Natural killer cell treated with Interleukin-12 subunit alpha and Interleukin-12 subunit beta and Interleukin-15 and Interleukin-18, amount 100 ng/mL, for 72 hours (primary cell): ENCODE data around the gene CDC5L. TPM values are rescaled to one million over a fixed set of nuclear protein-coding genes. Genes with fewer than 3 reads are reported as not detected.

Experiments
- ATAC-seq, 2 donors: fragments of 150-1000 bp; cut with Tn5 transposase in 1 of 2; sonication (Bioruptor Pico), chemical (Tn5 transposase) in 1 of 2; 2 replicates each; pipeline ENCODE4 v1.10.0; 2021
- DNase-seq: peaks from one replicate; pipeline ENCODE4 v3.0.0; 2022; ENCODE audit warnings: low spot score
- H3K27ac Mint-ChIP-seq, 2 donors: 1 replicate in 1 of 2; 2 replicates in 1 of 2; pipeline ENCODE4 v1.8.0; 2022; ENCODE audit warnings: mixed read lengths in 2 of 2, mild to moderate bottlenecking in 1 of 2, moderate library complexity in 1 of 2
- H3K27me3 Mint-ChIP-seq, 2 donors: 1 replicate in 1 of 2; 2 replicates in 1 of 2; pipeline ENCODE4 v1.8.0; 2022; ENCODE audit warnings: mixed read lengths in 2 of 2
- H3K36me3 Mint-ChIP-seq: one replicate; pipeline ENCODE4 v1.8.0; 2022; ENCODE audit warnings: mixed read lengths
- H3K4me1 Mint-ChIP-seq, 2 donors: 1 replicate in 1 of 2; 2 replicates in 1 of 2; pipeline ENCODE4 v1.8.0; 2022; ENCODE audit warnings: low read depth in 2 of 2, mixed read lengths in 2 of 2, mild to moderate bottlenecking in 1 of 2
- H3K4me3 Mint-ChIP-seq: one replicate; pipeline ENCODE4 v1.8.0; 2022; ENCODE audit warnings: mixed read lengths
- H3K9me3 Mint-ChIP-seq: 2 replicates; pipeline ENCODE4 v1.8.0; 2022; ENCODE audit warnings: mixed read lengths
- total RNA-seq, 2 donors: library from RNA; stranded (reverse); gene quantifications; one replicate each; pipeline ENCODE4 v1.2.3, GENCODE V29; 2022

The CDC5L gene
- total RNA-seq, 2 donors from 2014 or later = 21.6 to 22.6 TPM

- Mint-ChIP-seq H3K27ac (no peak overlapping the region), H3K4me1 (no peaks in the 10 kb centered on the region), H3K9me3 (no peaks in the 10 kb centered on the region), H3K4me3 (no peak overlapping the region), H3K36me3 (no peaks in the 10 kb centered on the region), H3K27me3 (peaks cover 0 to 5% of the 10 kb centered on the region in 2 donors)
- ATAC-seq = no peak
- no peak for DNase-seq
These were observed 69.4 kb downstream of the CDC5L start for GRCh38 chr6:44456966-44457292.

DNA sequence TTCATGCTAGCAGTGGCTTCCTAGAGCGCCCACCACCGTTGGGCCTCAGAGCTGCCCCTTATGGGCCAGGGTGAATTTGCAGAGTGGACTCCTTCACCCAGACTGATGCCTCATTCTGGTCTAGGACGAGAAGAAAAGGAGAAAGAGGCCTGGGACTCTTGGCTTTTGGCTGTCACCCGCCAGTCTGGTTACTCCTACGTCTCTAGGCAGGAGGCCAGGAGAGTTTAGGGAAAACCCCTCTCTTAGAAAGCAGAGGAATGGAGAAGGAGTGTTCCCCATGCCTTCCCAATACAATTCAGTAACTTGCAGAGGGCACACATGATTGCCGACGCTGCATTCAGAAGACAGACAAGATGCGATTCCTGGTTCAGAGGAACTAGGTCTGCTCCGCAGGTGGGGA is 70.1 kb downstream of the CDC5L start:
- peaks cover 0 to 8% of the 10 kb centered on the region in 2 donors for H3K27me3 Mint-ChIP-seq
- no peaks in the 10 kb centered on the region for H3K4me1 Mint-ChIP-seq
- no peak overlapping the region for H3K27ac Mint-ChIP-seq
- H3K9me3 Mint-ChIP-seq = no peaks in the 10 kb centered on the region
- no peak overlapping the region for H3K4me3 Mint-ChIP-seq
- ATAC-seq (no peak), DNase-seq (no peak)
- H3K36me3 Mint-ChIP-seq = no peaks in the 10 kb centered on the region

GRCh38 chr6:44458551-44458950 is 71.0 kb downstream of the CDC5L start:
- Mint-ChIP-seq H3K4me1 (no peaks in the 10 kb centered on the region), H3K27me3 (peaks cover 0 to 9% of the 10 kb centered on the region in 2 donors), H3K36me3 (no peaks in the 10 kb centered on the region), H3K27ac (no peak overlapping the region), H3K9me3 (no peaks in the 10 kb centered on the region), H3K4me3 (no peak overlapping the region)
- DNase-seq (no peak), ATAC-seq (no peak)

GRCh38 chr6:44462335-44462734 is 74.8 kb downstream of the CDC5L start:
- peaks cover 0 to 11% of the 10 kb centered on the region in 2 donors for H3K27me3 Mint-ChIP-seq
- ATAC-seq = no peak
- no peaks in the 10 kb centered on the region for H3K36me3 Mint-ChIP-seq
- no peak overlapping the region for H3K27ac Mint-ChIP-seq
- H3K4me1 Mint-ChIP-seq = no peaks in the 10 kb centered on the region
- no peaks in the 10 kb centered on the region for H3K9me3 Mint-ChIP-seq
- H3K4me3 Mint-ChIP-seq = no peak overlapping the region
- DNase-seq = no peak

DNA sequence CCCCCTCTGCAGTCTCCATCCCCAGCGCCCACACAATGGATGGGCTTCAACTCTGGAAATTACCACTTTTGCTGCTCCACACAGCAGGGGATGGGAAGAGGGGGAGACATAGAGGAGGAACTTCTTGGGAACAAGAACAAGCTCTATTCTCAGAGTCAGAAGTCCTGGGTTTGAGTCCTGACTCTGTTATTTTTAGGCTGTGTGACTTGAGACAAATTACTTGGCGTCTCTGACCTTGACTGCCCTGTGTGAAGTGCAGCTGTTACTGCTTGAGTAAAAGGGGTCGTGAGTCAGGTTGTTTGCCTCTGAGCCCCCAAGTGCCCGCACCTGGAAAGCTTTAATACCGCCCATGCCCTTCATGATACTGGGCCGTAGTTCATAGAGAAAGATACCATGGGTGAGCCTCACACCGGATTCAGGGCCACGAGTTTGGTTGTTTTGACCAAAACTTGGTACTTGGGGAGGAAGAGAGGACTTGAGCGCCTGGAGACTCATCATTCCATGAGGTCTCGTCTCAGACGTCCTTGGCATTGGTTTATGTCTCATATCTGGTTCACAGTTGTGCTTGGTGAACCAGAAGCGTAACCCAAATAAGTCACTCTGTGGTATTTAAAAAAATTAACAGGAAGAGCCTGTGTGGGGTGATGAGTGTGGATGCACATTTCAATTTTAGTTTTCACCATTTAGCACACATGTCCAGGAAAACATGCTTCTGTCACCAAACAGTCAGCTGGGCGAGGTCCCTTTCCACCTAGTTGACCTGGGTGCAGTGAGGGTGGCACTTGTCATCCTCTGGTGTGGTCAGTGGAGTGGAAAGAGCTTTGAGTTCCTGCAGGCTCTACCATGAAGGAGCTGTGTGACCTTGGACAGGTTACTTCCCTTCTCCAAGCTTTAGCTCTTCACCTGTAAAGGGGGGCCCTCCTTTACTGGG is 75.6 kb downstream of the CDC5L start:
- peaks cover 0 to 7% of the 10 kb centered on the region in 2 donors for H3K27me3 Mint-ChIP-seq
- ATAC-seq (peak in 1 of 2 donors; percentile 48), DNase-seq (no peak)
- no peaks in the 10 kb centered on the region for H3K9me3 Mint-ChIP-seq
- no peak overlapping the region for H3K4me3 Mint-ChIP-seq
- H3K27ac Mint-ChIP-seq = no peak overlapping the region
- no peaks in the 10 kb centered on the region for H3K4me1 Mint-ChIP-seq
- H3K36me3 Mint-ChIP-seq = no peaks in the 10 kb centered on the region

- H3K27me3 Mint-ChIP-seq = peaks cover 0 to 7% of the 10 kb centered on the region in 2 donors
- H3K4me1 Mint-ChIP-seq = no peaks in the 10 kb centered on the region
- ATAC-seq = no peak
- H3K4me3 Mint-ChIP-seq = no peak overlapping the region
- H3K9me3 Mint-ChIP-seq = no peaks in the 10 kb centered on the region
- H3K27ac Mint-ChIP-seq = no peak overlapping the region
- DNase-seq = no peak
- H3K36me3 Mint-ChIP-seq = no peaks in the 10 kb centered on the region
These were observed 76.4 kb downstream of the CDC5L start for GRCh38 chr6:44463728-44464450.

DNA sequence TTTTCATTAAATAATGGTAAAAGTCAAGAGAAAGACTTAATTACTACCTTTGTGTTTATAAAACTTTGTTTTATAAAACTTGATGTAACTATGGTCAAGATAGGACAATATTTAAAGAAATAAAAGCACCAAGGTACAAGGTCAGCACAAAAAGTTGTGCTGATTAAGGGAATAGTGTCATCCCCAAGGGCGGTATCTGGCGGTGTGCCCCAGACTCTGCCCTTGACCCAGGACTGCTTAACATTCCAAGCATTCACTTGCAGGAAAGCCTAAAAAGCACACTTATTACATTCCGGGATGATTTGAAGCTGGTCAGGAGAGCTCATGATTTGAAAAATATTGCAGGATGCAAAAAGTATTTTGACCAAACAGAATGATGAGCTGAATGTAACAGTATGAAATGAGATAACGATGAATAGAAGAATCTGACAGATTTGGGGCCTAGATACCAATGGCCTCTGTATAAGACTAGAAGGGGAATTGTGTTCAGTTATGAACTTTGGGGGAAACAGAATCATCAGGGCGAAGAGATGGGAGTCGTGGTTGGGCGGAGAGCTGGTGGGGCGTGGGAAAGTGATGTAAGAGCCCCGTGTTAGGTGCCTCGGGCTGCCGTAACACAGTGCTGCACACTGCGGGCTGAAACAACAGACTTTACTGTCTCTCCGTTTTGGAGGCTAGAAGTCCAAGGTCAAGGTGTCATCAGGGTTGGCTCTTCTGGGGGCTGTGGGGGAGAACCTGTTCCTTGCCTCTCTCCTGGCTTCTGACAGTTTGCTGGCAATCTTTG is 77.2 kb downstream of the CDC5L start:
- DNase-seq (no peak), ATAC-seq (no peak)
- Mint-ChIP-seq H3K27me3 (peaks cover 0 to 10% of the 10 kb centered on the region in 2 donors), H3K9me3 (no peaks in the 10 kb centered on the region), H3K27ac (no peak overlapping the region), H3K36me3 (no peaks in the 10 kb centered on the region), H3K4me3 (no peak overlapping the region), H3K4me1 (no peaks in the 10 kb centered on the region)

DNA sequence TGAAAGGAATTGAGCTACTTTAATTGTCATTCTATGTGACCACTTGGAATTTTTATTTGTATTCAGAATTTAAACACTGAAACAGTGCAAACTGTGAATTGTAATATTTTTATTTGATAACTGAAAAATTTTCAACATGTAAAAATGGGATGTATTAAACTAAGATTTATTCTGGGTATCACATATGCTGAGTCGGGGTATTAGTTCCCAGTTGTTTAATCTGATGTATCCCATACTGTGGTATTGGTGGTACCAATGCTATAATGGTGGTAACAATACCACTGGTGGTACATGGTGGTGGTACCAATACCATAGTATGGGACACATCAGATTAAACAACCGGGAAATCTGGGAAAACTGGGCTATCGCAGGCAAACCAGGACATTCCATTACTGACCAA is 79.4 kb downstream of the CDC5L start:
- ATAC-seq (no peak), DNase-seq (no peak)
- Mint-ChIP-seq H3K4me1 (no peaks in the 10 kb centered on the region), H3K36me3 (no peaks in the 10 kb centered on the region), H3K27me3 (peaks cover 0 to 10% of the 10 kb centered on the region in 2 donors), H3K4me3 (no peak overlapping the region), H3K27ac (no peak overlapping the region), H3K9me3 (no peaks in the 10 kb centered on the region)

GRCh38 chr6:44468835-44469234 is 81.3 kb downstream of the CDC5L start:
- Mint-ChIP-seq H3K36me3 (no peaks in the 10 kb centered on the region), H3K27ac (no peak overlapping the region), H3K27me3 (peaks cover 0 to 6% of the 10 kb centered on the region in 2 donors), H3K4me3 (no peak overlapping the region), H3K9me3 (no peaks in the 10 kb centered on the region), H3K4me1 (no peaks in the 10 kb centered on the region)
- ATAC-seq = no peak
- no peak for DNase-seq

DNA sequence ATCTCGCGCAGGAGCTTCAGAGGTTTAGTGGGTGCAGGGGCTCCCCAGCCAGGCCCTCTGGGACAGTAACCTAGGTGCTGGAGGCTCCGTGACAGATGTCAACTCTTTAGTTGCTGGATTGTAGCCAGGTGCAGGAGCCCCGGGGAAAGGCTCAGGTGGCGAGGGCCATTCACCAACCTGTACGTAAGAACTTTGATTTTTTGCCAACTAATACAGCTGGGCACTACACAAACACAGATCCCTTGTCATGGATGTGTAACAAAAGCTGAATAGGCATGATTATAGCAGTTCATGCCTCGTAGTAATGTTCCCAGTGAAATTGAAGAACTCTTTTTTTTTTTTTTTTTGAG is 82.6 kb downstream of the CDC5L start:
- no peak overlapping the region for H3K27ac Mint-ChIP-seq
- no peak overlapping the region for H3K4me3 Mint-ChIP-seq
- peaks cover 0 to 13% of the 10 kb centered on the region in 2 donors for H3K27me3 Mint-ChIP-seq
- no peaks in the 10 kb centered on the region for H3K36me3 Mint-ChIP-seq
- DNase-seq (no peak), ATAC-seq (no peak)
- H3K9me3 Mint-ChIP-seq = no peaks in the 10 kb centered on the region
- no peaks in the 10 kb centered on the region for H3K4me1 Mint-ChIP-seq

DNA sequence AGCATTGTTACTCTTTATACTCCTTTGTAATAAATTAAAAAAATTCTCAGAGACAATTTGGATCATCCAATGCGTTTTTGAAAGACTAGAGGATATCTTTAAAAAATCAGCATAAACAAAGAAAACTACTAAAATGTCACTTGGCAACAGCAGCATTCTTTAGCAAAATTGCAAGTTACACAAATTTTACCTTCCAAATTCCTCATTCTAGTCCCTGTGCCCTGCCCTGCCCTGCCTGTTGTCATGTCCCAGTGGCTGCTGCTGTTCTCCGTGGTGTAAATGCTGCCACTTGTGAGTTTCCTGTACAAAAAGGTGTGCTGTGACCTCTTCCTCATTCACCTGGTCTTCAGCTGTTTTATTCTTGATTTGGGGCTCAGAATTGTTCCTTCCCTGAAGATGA is 83.2 kb downstream of the CDC5L start:
- no peaks in the 10 kb centered on the region for H3K36me3 Mint-ChIP-seq
- no peak overlapping the region for H3K4me3 Mint-ChIP-seq
- ATAC-seq = no peak
- H3K4me1 Mint-ChIP-seq = no peaks in the 10 kb centered on the region
- DNase-seq = no peak
- H3K27me3 Mint-ChIP-seq = peaks cover 0 to 15% of the 10 kb centered on the region in 2 donors
- H3K9me3 Mint-ChIP-seq = no peaks in the 10 kb centered on the region
- H3K27ac Mint-ChIP-seq = no peak overlapping the region

DNA sequence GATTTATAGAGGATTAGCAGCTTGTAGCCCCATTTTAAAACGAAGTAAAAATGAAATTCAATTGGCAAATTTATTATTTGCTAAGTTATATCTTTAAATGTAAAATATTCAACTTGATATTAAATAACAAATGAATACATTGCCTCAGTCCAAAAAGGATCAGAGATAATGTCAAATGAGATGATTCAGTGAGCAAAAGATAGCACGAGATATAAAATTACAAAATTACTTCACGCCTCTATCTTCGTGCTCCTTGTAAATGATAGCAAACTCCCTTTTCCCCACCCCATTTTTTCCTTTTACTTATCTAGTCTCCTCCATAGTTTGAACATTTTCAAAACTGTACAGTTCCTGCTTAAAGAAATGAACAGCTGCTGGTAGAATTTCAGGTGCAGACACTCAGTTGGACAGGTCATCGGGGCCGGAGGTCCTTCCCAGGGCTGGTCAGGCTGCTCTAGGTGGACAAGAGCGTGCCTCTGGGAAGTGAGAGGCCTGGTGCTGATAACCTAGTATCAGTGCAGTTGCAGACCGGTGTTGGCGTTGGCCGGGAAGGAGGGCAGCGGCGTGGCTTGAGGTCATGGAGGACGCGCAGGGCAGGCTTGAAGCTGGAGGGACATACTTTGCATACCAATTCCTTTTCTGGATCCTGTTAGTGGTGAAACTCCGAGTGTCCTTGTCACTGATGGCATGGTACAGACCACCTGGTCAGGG is 83.9 kb downstream of the CDC5L start:
- H3K27ac Mint-ChIP-seq = no peak overlapping the region

DNA sequence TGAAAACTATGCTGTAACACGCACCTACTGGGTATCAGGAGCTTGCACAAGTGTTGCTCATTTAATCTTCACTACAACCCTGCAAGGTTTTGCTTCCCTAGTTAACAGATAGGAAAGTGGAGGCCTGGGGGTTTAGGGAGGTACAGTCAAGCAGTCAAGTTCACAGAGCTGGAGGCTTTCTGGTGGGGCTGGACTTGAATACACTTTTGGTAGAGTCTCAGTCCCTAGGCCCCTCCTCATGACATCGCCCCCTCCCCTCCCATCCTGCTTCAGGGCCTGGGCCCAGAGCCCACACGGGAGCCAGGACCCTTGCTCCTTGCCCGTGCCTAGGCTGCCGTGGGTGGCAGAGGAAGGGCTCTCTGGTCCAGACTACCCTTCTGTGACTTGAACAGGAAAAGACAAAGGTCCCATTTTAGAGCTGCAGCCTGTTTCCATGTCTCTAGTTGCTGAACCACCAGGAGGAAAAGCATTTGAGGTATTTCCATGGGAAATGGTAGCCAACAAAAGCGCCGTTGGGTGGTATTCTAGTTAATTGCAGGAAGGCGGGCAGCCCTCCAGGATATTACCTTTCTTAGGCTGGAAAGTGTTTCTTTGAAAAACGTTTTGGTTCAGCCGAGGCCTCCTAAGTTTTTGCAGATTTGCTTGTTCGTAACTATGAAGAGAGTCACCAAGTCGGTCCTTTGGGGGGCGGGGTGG is 84.9 kb downstream of the CDC5L start:
- Mint-ChIP-seq H3K27me3 (peaks cover 0 to 12% of the 10 kb centered on the region in 2 donors), H3K4me3 (no peak overlapping the region), H3K27ac (no peak overlapping the region), H3K9me3 (no peaks in the 10 kb centered on the region), H3K36me3 (no peaks in the 10 kb centered on the region), H3K4me1 (no peaks in the 10 kb centered on the region)
- no peak for DNase-seq
- no peak for ATAC-seq

More for the DNA sequence above, 83.9 kb downstream of the CDC5L start:
- H3K27me3 Mint-ChIP-seq = peaks cover 0 to 15% of the 10 kb centered on the region in 2 donors
- H3K9me3 Mint-ChIP-seq = no peaks in the 10 kb centered on the region
- H3K4me1 Mint-ChIP-seq = no peaks in the 10 kb centered on the region
- H3K4me3 Mint-ChIP-seq = no peak overlapping the region
- DNase-seq (no peak), ATAC-seq (no peak)
- no peaks in the 10 kb centered on the region for H3K36me3 Mint-ChIP-seq
